Gastroesophageal sphincter (tissue), 4 donors: Measurements from ENCODE around the gene TRIO. TPM values are rescaled to one million over a fixed set of nuclear protein-coding genes. Genes with fewer than 3 reads are reported as not detected.

Experiments used
- ATAC-seq: fragments of 150-250 bp; one replicate; pipeline ENCODE4 v1.9.1; 2016; ENCODE audit warnings: mild to moderate bottlenecking, moderate library complexity
- H3K27ac ChIP-seq, 4 donors: fragments of 200-600 bp; sonication (generic) in 3 of 4; 1 replicate in 3 of 4; 2 replicates in 1 of 4; pipeline ENCODE4 v1.5.1; 2016 to 2019
- H3K27me3 ChIP-seq: fragments of 200-600 bp; sonication (generic); one replicate; pipeline ENCODE4 v1.5.1; 2019
- H3K36me3 ChIP-seq, 2 donors: fragments of 200-600 bp; sonication (generic); one replicate each; pipeline ENCODE4 v1.5.1; 2019; ENCODE audit warnings: control low read depth in 1 of 2
- H3K4me1 ChIP-seq, 3 donors: fragments of 200-600 bp; sonication (generic); 1 replicate in 2 of 3; 2 replicates in 1 of 3; pipeline ENCODE4 v1.5.1; 2016 to 2019; ENCODE audit warnings: control low read depth in 2 of 3
- H3K4me3 ChIP-seq, 2 donors: fragments of 200-600 bp; sonication (generic); one replicate each; pipeline ENCODE4 v1.5.1; 2019; ENCODE audit warnings: mild to moderate bottlenecking in 1 of 2, moderate library complexity in 1 of 2
- H3K9me3 ChIP-seq, 3 donors: fragments of 200-600 bp; sonication (generic); one replicate each; pipeline ENCODE4 v1.5.1; 2017 to 2019; ENCODE audit warnings: control low read depth in 2 of 3
- EP300 ChIP-seq: sonication (generic); formaldehyde crosslinking; IDR thresholded peaks from one replicate; pipeline ENCODE4 v1.6.1; 2017; ENCODE audit warnings: antibody characterized with exemption, mild to moderate bottlenecking
- POLR2A ChIP-seq, 2 donors: fragments of 450-650 bp; IDR thresholded peaks; one replicate each; pipeline ENCODE4 v1.6.1; 2017; ENCODE audit warnings: antibody characterized with exemption in 2 of 2, mild to moderate bottlenecking in 2 of 2, moderate library complexity in 1 of 2
- POLR2AphosphoS5 ChIP-seq: sonication (generic); formaldehyde crosslinking; IDR thresholded peaks from one replicate; pipeline ENCODE4 v1.6.1; 2017; ENCODE audit warnings: antibody characterized with exemption
- WGBS, 2 donors: methylation state at CpG; one replicate each; pipeline ENCODE4 v1.1.5; 2018; ENCODE audit warnings: low coverage in 1 of 2; 5-methylcytosine and 5-hydroxymethylcytosine counted together
- total RNA-seq, 4 donors: library from RNA; depleted of rRNA; stranded (reverse); fragments of >200 nt; gene quantifications; one replicate each; pipeline ENCODE4 v1.1.0, GENCODE V29; 2016
- TF ChIP-seq, protein P1 (sequence below), 4 experiments: fragments of 200-600 bp in 2 of 4; fragments of 450-650 bp in 2 of 4; sonication (generic) in 1 of 4; IDR thresholded peaks; one replicate each; pipeline ENCODE4 v1.5.1; 2017 to 2019; ENCODE audit warnings: antibody characterized with exemption in 4 of 4, mild to moderate bottlenecking in 2 of 4, moderate library complexity in 2 of 4

Gene TRIO
- total RNA-seq, 4 donors from 2014 or later: 69.2 to 257 (median 172) TPM

- no peak for ATAC-seq
These were observed 223.6 kb downstream of the TRIO start for GRCh38 chr5:14366763-14367162.

GRCh38 chr5:14367364-14367763, 224.2 kb downstream of the TRIO start:
- no peaks in the 10 kb centered on the region for H3K27me3 ChIP-seq
- 53 to 100% methylated on average over 1 to 3 of the region's 3 CpGs for WGBS, 2 donors
- no peak for TF ChIP-seq POLR2AphosphoS5
- TF ChIP-seq POLR2A (IDR thresholded peaks at IDR 0.05): no peak
- TF ChIP-seq, protein P1, sequence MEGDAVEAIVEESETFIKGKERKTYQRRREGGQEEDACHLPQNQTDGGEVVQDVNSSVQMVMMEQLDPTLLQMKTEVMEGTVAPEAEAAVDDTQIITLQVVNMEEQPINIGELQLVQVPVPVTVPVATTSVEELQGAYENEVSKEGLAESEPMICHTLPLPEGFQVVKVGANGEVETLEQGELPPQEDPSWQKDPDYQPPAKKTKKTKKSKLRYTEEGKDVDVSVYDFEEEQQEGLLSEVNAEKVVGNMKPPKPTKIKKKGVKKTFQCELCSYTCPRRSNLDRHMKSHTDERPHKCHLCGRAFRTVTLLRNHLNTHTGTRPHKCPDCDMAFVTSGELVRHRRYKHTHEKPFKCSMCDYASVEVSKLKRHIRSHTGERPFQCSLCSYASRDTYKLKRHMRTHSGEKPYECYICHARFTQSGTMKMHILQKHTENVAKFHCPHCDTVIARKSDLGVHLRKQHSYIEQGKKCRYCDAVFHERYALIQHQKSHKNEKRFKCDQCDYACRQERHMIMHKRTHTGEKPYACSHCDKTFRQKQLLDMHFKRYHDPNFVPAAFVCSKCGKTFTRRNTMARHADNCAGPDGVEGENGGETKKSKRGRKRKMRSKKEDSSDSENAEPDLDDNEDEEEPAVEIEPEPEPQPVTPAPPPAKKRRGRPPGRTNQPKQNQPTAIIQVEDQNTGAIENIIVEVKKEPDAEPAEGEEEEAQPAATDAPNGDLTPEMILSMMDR (IDR thresholded peaks at IDR 0.05): no peak
- TF ChIP-seq EP300: no peak
- peaks cover 6 to 98% of the 10 kb centered on the region in 2 donors for H3K36me3 ChIP-seq
- H3K4me3 ChIP-seq: no peak overlapping the region
- H3K27ac ChIP-seq: no peak overlapping the region
- ATAC-seq: no peak
- no peaks in the 10 kb centered on the region for H3K4me1 ChIP-seq
- H3K9me3 ChIP-seq: no peaks in the 10 kb centered on the region

More at GRCh38 chr5:14366763-14367162, 223.6 kb downstream of the TRIO start:
- Histone ChIP-seq H3K27me3 (no peaks in the 10 kb centered on the region), H3K4me3 (no peak overlapping the region), H3K27ac (no peak overlapping the region), H3K36me3 (peaks cover 6 to 98% of the 10 kb centered on the region in 2 donors), H3K9me3 (no peaks in the 10 kb centered on the region), H3K4me1 (no peaks in the 10 kb centered on the region)
- no peak for TF ChIP-seq POLR2AphosphoS5
- no peak for TF ChIP-seq POLR2A (IDR thresholded peaks at IDR 0.05)
- TF ChIP-seq, protein P1 (IDR thresholded peaks at IDR 0.05): no peak
- WGBS, 2 donors: 71% methylated on average over 3 of the region's 10 CpGs; no CpG with 5 or more reads in 1 of the 2 donors

GRCh38 chr5:14369780-14370179, 226.6 kb downstream of the TRIO start:
- no peak overlapping the region for H3K27ac ChIP-seq
- H3K36me3 ChIP-seq: peaks cover 5 to 99% of the 10 kb centered on the region in 2 donors
- no peaks in the 10 kb centered on the region for H3K27me3 ChIP-seq
- 83 to 89% methylated on average over 5 of the region's 6 CpGs for WGBS, 2 donors
- no peak overlapping the region for H3K4me3 ChIP-seq
- no peaks in the 10 kb centered on the region for H3K9me3 ChIP-seq
- no peaks in the 10 kb centered on the region for H3K4me1 ChIP-seq
- ATAC-seq: no peak
- TF ChIP-seq, protein P1 (IDR thresholded peaks at IDR 0.05): no peak
- TF ChIP-seq EP300 (no peak), POLR2A (IDR thresholded peaks at IDR 0.05) (no peak), POLR2AphosphoS5 (no peak)

- H3K4me1 ChIP-seq: peaks cover 0 to 4% (median 0%) of the 10 kb centered on the region in 3 donors
These were observed 227.2 kb downstream of the TRIO start for GRCh38 chr5:14370386-14370785.

GRCh38 chr5:14373685-14374084, 230.5 kb downstream of the TRIO start:
- no peak overlapping the region for H3K4me3 ChIP-seq
- H3K27ac ChIP-seq: no peak overlapping the region
- peaks cover 3 to 96% of the 10 kb centered on the region in 2 donors for H3K36me3 ChIP-seq
- no peak for ATAC-seq
- peaks cover 0 to 14% (median 0%) of the 10 kb centered on the region in 3 donors for H3K4me1 ChIP-seq
- no peak for TF ChIP-seq EP300
- no peaks in the 10 kb centered on the region for H3K9me3 ChIP-seq
- 77 to 87% methylated on average over 3 to 5 of the region's 6 CpGs for WGBS, 2 donors
- no peaks in the 10 kb centered on the region for H3K27me3 ChIP-seq

More at GRCh38 chr5:14370386-14370785, 227.2 kb downstream of the TRIO start:
- no peak overlapping the region for H3K27ac ChIP-seq
- no peak overlapping the region for H3K4me3 ChIP-seq
- TF ChIP-seq POLR2A (IDR thresholded peaks at IDR 0.05) (no peak), POLR2AphosphoS5 (no peak), EP300 (no peak)
- TF ChIP-seq, protein P1 (IDR thresholded peaks at IDR 0.05): no peak
- H3K9me3 ChIP-seq: no peaks in the 10 kb centered on the region
- 59 to 75% methylated on average over 2 to 5 of the region's 5 CpGs for whole genome bisulfite sequencing, 2 donors
- no peak for ATAC-seq
- H3K36me3 ChIP-seq: peaks cover 3 to 98% of the 10 kb centered on the region in 2 donors
- no peaks in the 10 kb centered on the region for H3K27me3 ChIP-seq
